Fibroblast of lung (primary cell): Measurements from ENCODE around the gene TCOF1. TPM values are rescaled to one million over a fixed set of nuclear protein-coding genes. Genes with fewer than 3 reads are reported as not detected.

ENCODE experiments used
- DNase-seq, 2 donors: peaks; one replicate each; pipeline versions ENCODE4 v3.0.0 to v3.0.0-alpha.2; 2010; ENCODE audit warnings: low read depth in 2 of 2
- H2AFZ ChIP-seq: 2 replicates; pipeline ENCODE4 v1.5.1; 2012; ENCODE audit warnings: low read length, control low read depth, inconsistent platforms
- H3K27ac ChIP-seq: 2 replicates; pipeline ENCODE4 v1.5.1; 2011; ENCODE audit warnings: low read length, control low read depth; ENCODE audit not compliant: insufficient read depth
- H3K27me3 ChIP-seq: 2 replicates; pipeline ENCODE4 v1.5.1; 2011; ENCODE audit warnings: mild to moderate bottlenecking, low read length; ENCODE audit not compliant: control insufficient read depth, insufficient read depth
- H3K36me3 ChIP-seq: 2 replicates; pipeline ENCODE4 v1.5.1; 2011; ENCODE audit warnings: low read length; ENCODE audit not compliant: control insufficient read depth, insufficient read depth
- H3K4me1 ChIP-seq: 2 replicates; pipeline ENCODE4 v1.5.1; 2011; ENCODE audit warnings: low read length; ENCODE audit not compliant: control insufficient read depth, insufficient read depth; ENCODE audit errors: extremely low read depth
- H3K4me2 ChIP-seq: 2 replicates; pipeline ENCODE4 v1.5.1; 2011; ENCODE audit warnings: low read length, control low read depth; ENCODE audit not compliant: insufficient read depth; ENCODE audit errors: extremely low read depth
- H3K4me3 ChIP-seq, 4 experiments: fragments of 200-600 bp in 1 of 4; sonication (generic) in 1 of 4; replicated peaks in 1 of 4; 2 replicates each; pipeline ENCODE4 v1.5.1; 2011 to 2016; ENCODE audit warnings: low read length in 4 of 4, low read depth in 3 of 4, mild to moderate bottlenecking in 3 of 4, control low read depth in 2 of 4, inconsistent platforms in 1 of 4, mixed read lengths in 1 of 4; ENCODE audit not compliant: insufficient read depth in 1 of 4; ENCODE audit errors: control extremely low read depth in 1 of 4
- H3K79me2 ChIP-seq: 2 replicates; pipeline ENCODE4 v1.5.1; 2012; ENCODE audit warnings: mild to moderate bottlenecking, low read length, inconsistent platforms; ENCODE audit not compliant: control insufficient read depth, insufficient read depth
- H3K9ac ChIP-seq: 2 replicates; pipeline ENCODE4 v1.5.1; 2011; ENCODE audit warnings: mild to moderate bottlenecking, low read length, control low read depth; ENCODE audit not compliant: insufficient read depth
- H3K9me3 ChIP-seq: 2 replicates; pipeline ENCODE4 v1.5.1; 2012; ENCODE audit warnings: low read depth, low read length; ENCODE audit not compliant: control insufficient read depth, insufficient read depth
- H4K20me1 ChIP-seq: 2 replicates; pipeline ENCODE4 v1.5.1; 2011; ENCODE audit warnings: low read length; ENCODE audit not compliant: control insufficient read depth, insufficient read depth; ENCODE audit errors: extremely low read depth
- EZH2 ChIP-seq: IDR thresholded peaks from 2 replicates; pipeline ENCODE4 v1.5.1; 2012; ENCODE audit warnings: low read length, control low read depth, mild to moderate bottlenecking; ENCODE audit errors: missing control alignments
- polyA plus RNA-seq, 2 donors: library from polyadenylated mRNA; depleted of rRNA in 1 of 2; stranded (reverse) in 1 of 2; unstranded in 1 of 2; fragments of >200 nt; gene quantifications; 2 replicates each; pipeline ENCODE4 v1.2.1, GENCODE V29; 2011 to 2012; ENCODE audit warnings: missing spikeins in 1 of 2
- total RNA-seq: library from RNA; depleted of rRNA; stranded (reverse); fragments of >200 nt; gene quantifications from 2 replicates; pipeline ENCODE4 v1.2.1, GENCODE V29; 2014
- TF ChIP-seq, protein P1 (sequence below), 2 donors: IDR thresholded peaks in 1 of 2; conservative IDR thresholded peaks in 1 of 2; 1 replicate in 1 of 2; 2 replicates in 1 of 2; pipeline ENCODE4 v1.5.1; 2011 to 2012; ENCODE audit warnings: low read length in 2 of 2, control low read depth in 1 of 2, inconsistent platforms in 1 of 2, low read depth in 1 of 2, mild to moderate bottlenecking in 1 of 2

TCOF1 gene
- total and polyA plus RNA-seq, 2 donors (not counting 1 experiment from before 2014, with no cell fraction given): 8.5 to 10.6 TPM

DNA sequence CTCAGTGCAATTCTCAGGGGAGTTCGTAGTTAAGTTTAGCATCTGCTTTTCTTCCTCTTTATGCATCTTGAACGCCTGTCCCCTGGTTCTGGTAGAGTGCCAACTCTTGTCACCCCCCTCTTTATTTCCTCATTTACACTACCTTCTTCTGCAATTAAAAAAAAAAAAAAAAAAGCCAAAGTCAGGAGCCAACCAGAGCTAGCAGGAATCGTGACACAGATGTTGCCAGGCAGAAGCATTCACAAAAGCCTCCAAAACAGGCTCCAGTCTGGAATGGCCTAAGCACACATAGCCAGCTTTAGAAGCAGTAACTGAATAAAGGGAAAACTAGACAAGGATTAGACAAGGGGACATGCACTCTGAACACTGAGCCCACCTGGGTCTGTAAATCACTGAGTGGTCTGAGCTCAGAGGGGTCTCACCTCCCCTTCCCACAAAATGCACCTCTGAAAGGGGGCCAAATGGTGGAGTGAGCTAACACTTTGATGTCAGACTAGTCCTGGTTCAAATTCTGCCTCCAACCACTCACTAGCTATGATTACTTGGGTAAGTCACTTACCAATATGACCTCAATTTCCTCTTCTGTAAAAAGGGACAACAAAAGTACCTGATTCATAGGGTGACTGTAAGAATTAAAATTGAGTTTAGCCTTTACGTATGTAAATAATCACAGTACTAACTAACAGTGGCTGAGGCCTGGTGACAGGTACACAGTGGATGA is 53.2 kb downstream of the TCOF1 start:
- DNase-seq: peak; percentile 65 to 76
- Histone ChIP-seq H3K9me3 (no peaks in the 10 kb centered on the region), H3K9ac (no peak overlapping the region), H3K27me3 (no peaks in the 10 kb centered on the region), H4K20me1 (no peaks in the 10 kb centered on the region), H3K27ac (no peak overlapping the region), H3K79me2 (no peaks in the 10 kb centered on the region), H2AFZ (no peak overlapping the region), H3K4me3 (no peak overlapping the region), H3K4me1 (peaks cover 3% of the 10 kb centered on the region), H3K4me2 (no peak overlapping the region), H3K36me3 (no peaks in the 10 kb centered on the region)
- TF ChIP-seq, protein P1, sequence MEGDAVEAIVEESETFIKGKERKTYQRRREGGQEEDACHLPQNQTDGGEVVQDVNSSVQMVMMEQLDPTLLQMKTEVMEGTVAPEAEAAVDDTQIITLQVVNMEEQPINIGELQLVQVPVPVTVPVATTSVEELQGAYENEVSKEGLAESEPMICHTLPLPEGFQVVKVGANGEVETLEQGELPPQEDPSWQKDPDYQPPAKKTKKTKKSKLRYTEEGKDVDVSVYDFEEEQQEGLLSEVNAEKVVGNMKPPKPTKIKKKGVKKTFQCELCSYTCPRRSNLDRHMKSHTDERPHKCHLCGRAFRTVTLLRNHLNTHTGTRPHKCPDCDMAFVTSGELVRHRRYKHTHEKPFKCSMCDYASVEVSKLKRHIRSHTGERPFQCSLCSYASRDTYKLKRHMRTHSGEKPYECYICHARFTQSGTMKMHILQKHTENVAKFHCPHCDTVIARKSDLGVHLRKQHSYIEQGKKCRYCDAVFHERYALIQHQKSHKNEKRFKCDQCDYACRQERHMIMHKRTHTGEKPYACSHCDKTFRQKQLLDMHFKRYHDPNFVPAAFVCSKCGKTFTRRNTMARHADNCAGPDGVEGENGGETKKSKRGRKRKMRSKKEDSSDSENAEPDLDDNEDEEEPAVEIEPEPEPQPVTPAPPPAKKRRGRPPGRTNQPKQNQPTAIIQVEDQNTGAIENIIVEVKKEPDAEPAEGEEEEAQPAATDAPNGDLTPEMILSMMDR (conservative IDR thresholded peaks at IDR 0.05 in 1 of 2, IDR thresholded peaks at IDR 0.05 in 1 of 2; ENCODE audit: low read depth in 1 of 2, low read length in 2 of 2): no peak
- TF ChIP-seq EZH2: no peak

GRCh38 chr5:150411245-150411979 is 53.9 kb downstream of the TCOF1 start:
- H3K4me3 ChIP-seq: no peak overlapping the region
- no peak overlapping the region for H3K4me2 ChIP-seq
- no peaks in the 10 kb centered on the region for H3K9me3 ChIP-seq
- H3K27me3 ChIP-seq: no peaks in the 10 kb centered on the region
- no peaks in the 10 kb centered on the region for H3K36me3 ChIP-seq
- H3K79me2 ChIP-seq: no peaks in the 10 kb centered on the region
- peaks cover 3% of the 10 kb centered on the region for H3K4me1 ChIP-seq
- no peak overlapping the region for H3K9ac ChIP-seq
- H3K27ac ChIP-seq: no peak overlapping the region
- TF ChIP-seq EZH2: no peak
- TF ChIP-seq, protein P1 (conservative IDR thresholded peaks at IDR 0.05 in 1 of 2, IDR thresholded peaks at IDR 0.05 in 1 of 2; ENCODE audit: low read depth in 1 of 2, low read length in 2 of 2): no peak
- no peaks in the 10 kb centered on the region for H4K20me1 ChIP-seq
- no peak for DNase-seq
- no peak overlapping the region for H2AFZ ChIP-seq

DNA sequence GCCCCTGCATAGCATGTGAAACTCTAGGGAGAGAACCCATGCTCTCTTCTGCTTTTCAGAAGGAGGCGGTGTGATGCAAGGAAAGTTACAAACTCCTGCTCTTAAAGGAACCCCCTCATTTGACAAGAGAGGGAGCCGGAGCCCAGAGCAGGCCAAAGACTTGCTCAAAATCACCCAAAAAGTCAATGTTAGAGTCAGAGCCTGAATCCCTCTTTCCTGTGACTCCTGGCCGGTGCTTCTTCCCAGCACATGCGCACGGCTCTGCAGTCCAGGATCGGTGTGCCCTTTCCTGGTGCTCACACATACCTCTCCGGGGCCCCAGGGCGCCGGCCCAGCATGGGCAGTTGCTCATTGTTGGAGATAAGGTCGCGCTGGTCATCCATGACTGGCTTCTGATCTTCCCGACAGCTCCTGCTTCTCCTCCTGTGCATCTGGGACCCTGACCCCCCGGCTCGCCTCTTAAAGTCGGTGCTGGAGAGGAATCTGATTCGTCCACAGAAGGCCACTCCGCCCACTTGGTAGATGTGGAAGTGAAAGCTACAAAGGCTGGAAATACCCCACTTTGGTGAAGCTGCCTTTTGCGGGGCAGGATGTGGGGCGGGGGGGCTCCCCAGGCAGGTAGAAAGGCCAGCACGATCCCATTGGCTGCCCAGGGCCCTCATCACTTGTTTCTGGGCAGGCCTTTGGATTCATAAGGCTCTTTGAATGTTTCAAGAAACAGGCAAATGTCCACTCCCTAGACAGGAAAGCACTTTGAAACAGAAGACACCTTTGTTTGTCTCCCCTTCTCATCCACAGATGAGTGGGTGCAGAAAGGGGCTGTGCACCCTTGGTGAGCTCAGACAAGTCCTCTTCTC is 55.0 kb downstream of the TCOF1 start, which contains the start of gene CD74:
TSS of gene CD74 (minus strand) at position 592 of the 857 bp plus-strand sequence. CDS start at position 431, 161 bp downstream.
- no peak within 1 kb of the TSS for H3K27ac ChIP-seq
- DNase-seq: peak in 1 of 2 donors; percentile 27
- peak within 1 kb of the TSS; percentile 11 for H3K4me2 ChIP-seq

More for the DNA sequence above, 55.0 kb downstream of the TCOF1 start, which contains the start of gene CD74:
- Histone ChIP-seq H3K4me1 (peaks cover 3% of the 10 kb centered on the region), H3K4me3 (peak within 1 kb of the TSS in 1 of 4 experiments; percentile 17), H3K9ac (no peak within 1 kb of the TSS), H3K36me3 (no peaks in the 10 kb centered on the region), H3K79me2 (no peaks in the 10 kb centered on the region), H3K9me3 (no peaks in the 10 kb centered on the region), H4K20me1 (no peaks in the 10 kb centered on the region), H2AFZ (no peak within 1 kb of the TSS), H3K27me3 (no peaks in the 10 kb centered on the region)
- TF ChIP-seq, protein P1 (conservative IDR thresholded peaks at IDR 0.05 in 1 of 2, IDR thresholded peaks at IDR 0.05 in 1 of 2; ENCODE audit: low read depth in 1 of 2, low read length in 2 of 2): no peak
- TF ChIP-seq EZH2: no peak
